Smooth muscle cell (in vitro differentiated cells): ENCODE results near the gene WDR26. TPM values are rescaled to one million over a fixed set of nuclear protein-coding genes. Genes with fewer than 3 reads are reported as not detected.
A peak's percentile ranks its signal among the peaks of the same experiment; 100 is the strongest.

ENCODE experiments used
- DNase-seq: peaks from one replicate; lab custom pipeline; 2025; ENCODE audit not compliant: unreplicated experiment; lab: John Stamatoyannopoulos, UW
- H2AFZ ChIP-seq: fragments of 200-600 bp; sonication (generic); 2 replicates; pipeline ENCODE4 v1.6.0; 2016; ENCODE audit warnings: antibody characterized with exemption, low read depth, mild to moderate bottlenecking
- H3F3A ChIP-seq: fragments of 200-600 bp; sonication (generic); 2 replicates; pipeline ENCODE4 v1.6.0; 2017; ENCODE audit warnings: antibody characterized with exemption, low read depth
- H3K27ac ChIP-seq: fragments of 200-600 bp; sonication (generic); 2 replicates; pipeline ENCODE4 v1.5.1; 2016; ENCODE audit warnings: low read depth, mild to moderate bottlenecking
- H3K27me3 ChIP-seq: fragments of 200-600 bp; sonication (generic); 2 replicates; pipeline ENCODE4 v1.6.1; 2016; ENCODE audit warnings: low read depth, mild to moderate bottlenecking
- H3K36me3 ChIP-seq: fragments of 200-600 bp; sonication (generic); 2 replicates; pipeline ENCODE4 v1.5.1; 2016; ENCODE audit warnings: low read depth
- H3K4me1 ChIP-seq: fragments of 200-600 bp; sonication (generic); 2 replicates; pipeline ENCODE4 v1.5.1; 2016; ENCODE audit warnings: low read depth
- H3K4me2 ChIP-seq: fragments of 200-600 bp; sonication (generic); 2 replicates; pipeline ENCODE4 v1.6.0; 2016; ENCODE audit warnings: mild to moderate bottlenecking
- H3K4me3 ChIP-seq: fragments of 200-600 bp; sonication (generic); 2 replicates; pipeline ENCODE4 v1.5.1; 2016; ENCODE audit warnings: mild to moderate bottlenecking
- H3K79me2 ChIP-seq: fragments of 200-600 bp; sonication (generic); 2 replicates; pipeline ENCODE4 v1.6.0; 2016; ENCODE audit warnings: low read depth, mild to moderate bottlenecking
- H3K9ac ChIP-seq: fragments of 200-600 bp; sonication (generic); 2 replicates; pipeline ENCODE4 v1.6.0; 2016; ENCODE audit warnings: low read depth
- H3K9me3 ChIP-seq: fragments of 200-600 bp; sonication (generic); replicated peaks from 2 replicates; pipeline ENCODE4 v1.5.1; 2016; ENCODE audit warnings: low read depth
- H4K20me1 ChIP-seq: fragments of 200-600 bp; sonication (generic); 2 replicates; pipeline ENCODE4 v1.6.0; 2016; ENCODE audit warnings: low read depth
- CTCF ChIP-seq: fragments of 200-600 bp; sonication (generic); IDR thresholded peaks from 2 replicates; pipeline ENCODE4 v1.5.1; 2017; ENCODE audit warnings: borderline replicate concordance, mild to moderate bottlenecking, antibody characterized with exemption; ENCODE audit not compliant: insufficient read depth, poor library complexity, severe bottlenecking
- WGBS: methylation state at CpG from one replicate; pipeline ENCODE4 v1.1.7; 2016; ENCODE audit warnings: low lambda C conversion rate; 5-methylcytosine and 5-hydroxymethylcytosine counted together
- polyA plus RNA-seq: library from polyadenylated mRNA; unstranded; fragments of >200 nt; fragmentation: Nextera tagmentation; extraction: Ambion mirVana; gene quantifications from 2 replicates; pipeline ENCODE4 v1.2.1, GENCODE V29; 2016
- total RNA-seq: library from RNA; depleted of rRNA; stranded (reverse); fragments of >200 nt; gene quantifications from 2 replicates; pipeline ENCODE4 v1.2.3, GENCODE V29; 2014

WDR26 gene
- total and polyA plus RNA-seq, 2 experiments from 2014 or later, result 8.6 to 81.4 TPM

- H3K4me1 ChIP-seq, result no peaks in the 10 kb centered on the region
- H3K4me3 ChIP-seq, result no peak overlapping the region
- H3K4me2 ChIP-seq, result no peak overlapping the region
- no peak for DNase-seq
- H3K9ac ChIP-seq, result peak overlapping the region; percentile 41
- H3K27me3 ChIP-seq, result no peaks in the 10 kb centered on the region
- H4K20me1 ChIP-seq, result peaks cover 36% of the 10 kb centered on the region
- no peak overlapping the region for H2AFZ ChIP-seq
- H3K9me3 ChIP-seq, result no peaks in the 10 kb centered on the region
- H3F3A ChIP-seq, result peaks cover 22% of the 10 kb centered on the region
- peaks cover 27% of the 10 kb centered on the region for H3K36me3 ChIP-seq
- peak overlapping the region; percentile 72 for H3K27ac ChIP-seq
- H3K79me2 ChIP-seq, result no peaks in the 10 kb centered on the region
- WGBS, result 70% methylated on average over 6 of the region's 6 CpGs
- no peak for TF ChIP-seq CTCF
These were observed 47.2 kb downstream of the WDR26 start for GRCh38 chr1:224387302-224387912.

GRCh38 chr1:224383218-224383617, 51.4 kb downstream of the WDR26 start:
- no peaks in the 10 kb centered on the region for H3K27me3 ChIP-seq
- no peak overlapping the region for H3K27ac ChIP-seq
- no peaks in the 10 kb centered on the region for H3K79me2 ChIP-seq
- H3K4me2 ChIP-seq, result no peak overlapping the region
- H2AFZ ChIP-seq, result no peak overlapping the region
- DNase-seq, result no peak
- H3K9me3 ChIP-seq, result no peaks in the 10 kb centered on the region
- H4K20me1 ChIP-seq, result peaks cover 15% of the 10 kb centered on the region
- H3K36me3 ChIP-seq, result peaks cover 3% of the 10 kb centered on the region
- TF ChIP-seq CTCF, result no peak
- peaks cover 29% of the 10 kb centered on the region for H3F3A ChIP-seq
- H3K4me3 ChIP-seq, result no peak overlapping the region
- 97% methylated on average over 3 of the region's 3 CpGs for WGBS
- no peaks in the 10 kb centered on the region for H3K4me1 ChIP-seq
- no peak overlapping the region for H3K9ac ChIP-seq

GRCh38 chr1:224381880-224382548, 52.6 kb downstream of the WDR26 start:
- Histone ChIP-seq H4K20me1 (peaks cover 9% of the 10 kb centered on the region), H3F3A (peaks cover 29% of the 10 kb centered on the region), H3K9ac (no peak overlapping the region), H3K9me3 (no peaks in the 10 kb centered on the region), H2AFZ (no peak overlapping the region), H3K27ac (no peak overlapping the region), H3K4me1 (no peaks in the 10 kb centered on the region), H3K36me3 (peaks cover 3% of the 10 kb centered on the region), H3K4me3 (no peak overlapping the region), H3K4me2 (no peak overlapping the region), H3K79me2 (no peaks in the 10 kb centered on the region), H3K27me3 (no peaks in the 10 kb centered on the region)
- no peak for TF ChIP-seq CTCF
- 99% methylated on average over 4 of the region's 4 CpGs for WGBS
- no peak for DNase-seq
